Measurements from ENCODE around the gene RABL2A. TPM values are rescaled to one million over a fixed set of nuclear protein-coding genes. Genes with fewer than 3 reads are reported as not detected.
"Not testable (repeated sequence)": the region's sequence is repeated elsewhere in the genome, so short reads cannot be mapped to it uniquely, and the experiment has no call there.

The RABL2A gene
- total RNA-seq: 28.4 TPM
- 12.8 TPM for polyA plus RNA-seq (ENCODE audit: insufficient read depth, low read depth, low replicate concordance)
- long read RNA-seq, donor 1, partial matches to known transcripts: 0 of 5 reads
- long read RNA-seq, donor 1, other reads (novel, unspliced or antisense): 0 of 5 reads
- long read RNA-seq, donor 2, partial matches to known transcripts: 0 of 3 reads
- long read RNA-seq, donor 2, other reads (novel, unspliced or antisense): 0 of 3 reads
- long read RNA-seq, donor 3, partial matches to known transcripts: 5 of 9 reads
- long read RNA-seq, donor 3, other reads (novel, unspliced or antisense): 0 of 9 reads
- long read RNA-seq, donor 4, partial matches to known transcripts: 0 of 2 reads
- long read RNA-seq, donor 4, other reads (novel, unspliced or antisense): 0 of 2 reads
- long read RNA-seq, donor 5, partial matches to known transcripts: 0 of 2 reads
- long read RNA-seq, donor 5, other reads (novel, unspliced or antisense): 0 of 2 reads
- long read RNA-seq, donor 6, partial matches to known transcripts: 0 of 1 reads
- long read RNA-seq, donor 6, other reads (novel, unspliced or antisense): 0 of 1 reads
- long read RNA-seq, donor 7, partial matches to known transcripts: 3 of 16 reads
- long read RNA-seq, donor 7, other reads (novel, unspliced or antisense): 13 of 16 reads
- long read RNA-seq, donor 8, partial matches to known transcripts: 0 of 2 reads
- long read RNA-seq, donor 8, other reads (novel, unspliced or antisense): 0 of 2 reads
- long read RNA-seq, donor 9: 0 reads
- long read RNA-seq, donor 10, partial matches to known transcripts: 0 of 5 reads
- long read RNA-seq, donor 10, other reads (novel, unspliced or antisense): 0 of 5 reads

DNA sequence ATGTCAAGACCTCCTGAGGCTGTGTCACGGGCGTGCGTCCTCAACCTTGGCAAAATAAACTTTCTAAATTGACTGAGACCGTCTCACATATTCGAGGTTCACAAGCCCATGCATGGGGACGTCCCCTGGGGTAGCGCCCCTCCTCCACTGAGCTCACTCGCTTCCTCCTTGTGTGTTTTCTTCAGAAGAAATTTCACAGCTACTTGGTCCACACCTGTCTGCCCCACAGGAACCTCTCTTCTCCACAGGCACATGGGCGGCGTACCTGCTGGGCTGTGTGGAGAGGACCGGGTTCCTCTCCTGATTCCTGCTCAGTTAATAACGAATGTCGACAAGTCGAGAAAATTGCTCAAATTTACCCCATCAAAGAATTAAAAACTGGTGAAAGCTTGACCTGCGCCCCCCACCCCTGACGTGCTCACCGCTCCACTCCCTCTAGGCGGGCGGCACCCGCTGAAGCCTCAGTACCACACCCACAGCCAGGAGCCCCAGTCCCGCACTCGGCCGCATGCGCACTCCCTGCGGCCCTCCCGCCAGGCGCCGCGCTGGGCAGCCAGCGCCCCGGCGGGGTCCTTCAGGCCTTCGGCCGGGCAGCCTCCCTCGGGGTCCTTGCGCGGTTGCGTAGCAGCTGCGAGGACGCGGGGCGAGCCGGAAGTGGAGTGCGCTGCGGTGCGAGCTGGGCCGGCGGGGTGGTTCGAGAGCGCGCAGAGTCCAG lies at the start of gene RABL2A:
RABL2A (plus strand) TSS at position 651 of the 715 bp plus-strand sequence. CDS start 1,341 bp downstream, outside the sequence.
- peak; percentile 83 to 95 (median 87) for DNase-seq
- intact Hi-C loops (cut with DNase I): not testable (repeated sequence)

DNA sequence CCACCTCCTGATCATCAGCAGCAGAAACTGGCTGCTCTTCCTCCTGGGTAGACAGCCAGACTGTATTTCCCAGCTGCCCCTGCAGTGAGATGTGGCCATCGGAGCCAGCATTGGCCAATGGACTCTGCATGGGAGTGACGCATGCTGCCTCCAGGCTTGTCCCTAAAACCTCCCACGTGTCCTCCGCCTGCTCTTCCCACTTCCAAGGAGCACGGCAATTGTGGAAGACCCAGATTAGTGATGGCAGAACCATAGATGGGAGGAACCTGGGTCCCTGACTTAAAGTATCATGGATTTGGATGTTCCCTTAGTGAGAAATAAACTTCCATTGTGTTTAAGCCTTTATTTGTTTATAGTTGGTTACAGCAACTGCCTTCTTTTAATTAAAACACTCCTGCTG lies 48.6 kb upstream of the RABL2A start:
- H3K27ac ChIP-seq (ENCODE audit: low read depth in 2 of 2, low read length in 2 of 2); H3K4me1 ChIP-seq (ENCODE audit: control insufficient read depth in 2 of 3, insufficient read depth in 2 of 3, low read depth in 1 of 3, low read length in 3 of 3); H3K27me3 ChIP-seq (ENCODE audit: control insufficient read depth, insufficient read depth, low read length); H3K4me3 ChIP-seq (ENCODE audit: low read length in 3 of 3); FAIRE-seq; intact Hi-C loops (cut with DNase I); H3K9me3 ChIP-seq (ENCODE audit: control insufficient read depth in 2 of 3, insufficient read depth in 1 of 3, low read length in 3 of 3); H3K36me3 ChIP-seq (ENCODE audit: control insufficient read depth in 2 of 3, insufficient read depth in 3 of 3, low read length in 3 of 3); H3K9ac ChIP-seq (ENCODE audit: low read length in 3 of 3): not testable (repeated sequence)
- peak in 1 of 5 donors; percentile 79 for DNase-seq

More for the DNA sequence above, at the start of gene RABL2A:
- not testable (repeated sequence) for H3K4me1 ChIP-seq (ENCODE audit: control insufficient read depth in 2 of 3, insufficient read depth in 2 of 3, low read depth in 1 of 3, low read length in 3 of 3); H3K9me3 ChIP-seq (ENCODE audit: control insufficient read depth in 2 of 3, insufficient read depth in 1 of 3, low read length in 3 of 3); H3K36me3 ChIP-seq (ENCODE audit: control insufficient read depth in 2 of 3, insufficient read depth in 3 of 3, low read length in 3 of 3); H3K27ac ChIP-seq (ENCODE audit: low read depth in 2 of 2, low read length in 2 of 2); FAIRE-seq; H3K27me3 ChIP-seq (ENCODE audit: control insufficient read depth, insufficient read depth, low read length)
- Histone ChIP-seq H3K4me3 (ENCODE audit: low read length in 3 of 3) (peak within 1 kb of the TSS; percentile 61), H3K9ac (ENCODE audit: low read length in 3 of 3) (peak within 1 kb of the TSS in 2 of 3 donors; percentile 30 to 46)
- TF ChIP-seq, protein P1, sequence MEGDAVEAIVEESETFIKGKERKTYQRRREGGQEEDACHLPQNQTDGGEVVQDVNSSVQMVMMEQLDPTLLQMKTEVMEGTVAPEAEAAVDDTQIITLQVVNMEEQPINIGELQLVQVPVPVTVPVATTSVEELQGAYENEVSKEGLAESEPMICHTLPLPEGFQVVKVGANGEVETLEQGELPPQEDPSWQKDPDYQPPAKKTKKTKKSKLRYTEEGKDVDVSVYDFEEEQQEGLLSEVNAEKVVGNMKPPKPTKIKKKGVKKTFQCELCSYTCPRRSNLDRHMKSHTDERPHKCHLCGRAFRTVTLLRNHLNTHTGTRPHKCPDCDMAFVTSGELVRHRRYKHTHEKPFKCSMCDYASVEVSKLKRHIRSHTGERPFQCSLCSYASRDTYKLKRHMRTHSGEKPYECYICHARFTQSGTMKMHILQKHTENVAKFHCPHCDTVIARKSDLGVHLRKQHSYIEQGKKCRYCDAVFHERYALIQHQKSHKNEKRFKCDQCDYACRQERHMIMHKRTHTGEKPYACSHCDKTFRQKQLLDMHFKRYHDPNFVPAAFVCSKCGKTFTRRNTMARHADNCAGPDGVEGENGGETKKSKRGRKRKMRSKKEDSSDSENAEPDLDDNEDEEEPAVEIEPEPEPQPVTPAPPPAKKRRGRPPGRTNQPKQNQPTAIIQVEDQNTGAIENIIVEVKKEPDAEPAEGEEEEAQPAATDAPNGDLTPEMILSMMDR (IDR thresholded peaks at IDR 0.05; ENCODE audit: borderline replicate concordance, extremely low read depth, insufficient read depth): peak; percentile 10

DNA sequence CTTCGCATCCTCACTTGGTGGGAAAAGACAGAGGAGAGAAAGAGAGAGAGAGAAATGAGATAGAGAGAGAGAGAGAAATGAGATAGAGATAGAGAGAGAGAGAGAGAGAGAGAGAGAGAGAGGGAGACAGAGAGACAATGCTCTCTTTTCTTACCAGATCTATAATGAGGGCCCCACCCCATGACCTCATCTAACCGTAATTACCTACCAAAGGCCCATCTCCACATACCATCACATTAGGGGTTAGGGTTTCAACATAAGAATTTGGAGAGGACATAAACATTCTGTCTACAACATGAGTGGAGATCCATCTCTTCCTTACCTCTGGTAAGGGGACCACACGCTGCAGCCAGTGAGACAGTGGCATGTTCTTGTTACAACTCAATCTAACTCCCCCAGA lies 44.6 kb upstream of the RABL2A start:
- H3K4me1 ChIP-seq (ENCODE audit: control insufficient read depth in 2 of 3, insufficient read depth in 2 of 3, low read depth in 1 of 3, low read length in 3 of 3); intact Hi-C loops (cut with DNase I); H3K27ac ChIP-seq (ENCODE audit: low read depth in 2 of 2, low read length in 2 of 2); H3K9ac ChIP-seq (ENCODE audit: low read length in 3 of 3); FAIRE-seq; H3K9me3 ChIP-seq (ENCODE audit: control insufficient read depth in 2 of 3, insufficient read depth in 1 of 3, low read length in 3 of 3); H3K27me3 ChIP-seq (ENCODE audit: control insufficient read depth, insufficient read depth, low read length); H3K36me3 ChIP-seq (ENCODE audit: control insufficient read depth in 2 of 3, insufficient read depth in 3 of 3, low read length in 3 of 3): not testable (repeated sequence)
- H3K4me3 ChIP-seq (ENCODE audit: low read length in 3 of 3): peak overlapping the region in 1 of 3 donors; percentile 20
- peak in 1 of 5 donors; percentile 30 for DNase-seq

DNA sequence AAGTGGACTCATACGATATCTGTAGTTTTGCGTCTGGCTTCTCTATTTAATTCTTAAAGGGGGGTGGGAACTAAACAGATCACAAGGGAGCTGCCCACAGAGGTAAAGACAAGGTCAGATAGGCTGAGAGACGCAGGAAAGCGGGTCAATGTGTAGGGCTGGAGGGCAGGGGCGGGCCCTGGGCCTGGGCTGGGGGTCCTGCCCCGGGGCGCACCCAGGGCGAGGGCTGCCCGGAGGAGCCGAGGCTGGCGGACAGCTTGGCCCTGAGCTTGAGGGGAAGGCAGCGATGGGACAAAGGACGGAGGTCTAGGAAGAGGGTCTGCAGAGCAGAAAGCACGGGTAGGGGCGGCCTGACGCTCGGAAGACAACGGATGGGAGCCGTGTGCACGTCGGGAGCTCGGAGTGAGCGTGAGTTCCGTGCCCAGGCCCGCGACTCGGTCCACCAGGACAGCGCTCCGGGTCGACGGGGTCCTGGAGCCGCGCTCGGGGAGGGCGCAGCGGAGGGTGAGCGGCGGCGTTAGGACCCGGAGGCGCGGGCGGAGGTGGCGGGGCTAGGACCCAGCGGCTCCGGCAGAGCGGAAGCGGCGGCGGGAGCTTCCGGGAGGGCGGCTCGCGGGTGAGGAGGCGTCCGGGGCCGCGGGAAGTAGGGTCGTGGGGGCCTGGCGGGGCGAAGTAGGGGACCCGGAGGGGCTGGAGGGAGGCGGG lies 43.4 kb upstream of the RABL2A start:
- intact Hi-C loops (cut with DNase I); H3K36me3 ChIP-seq (ENCODE audit: control insufficient read depth in 2 of 3, insufficient read depth in 3 of 3, low read length in 3 of 3); H3K4me1 ChIP-seq (ENCODE audit: control insufficient read depth in 2 of 3, insufficient read depth in 2 of 3, low read depth in 1 of 3, low read length in 3 of 3); H3K27me3 ChIP-seq (ENCODE audit: control insufficient read depth, insufficient read depth, low read length); FAIRE-seq; H3K9me3 ChIP-seq (ENCODE audit: control insufficient read depth in 2 of 3, insufficient read depth in 1 of 3, low read length in 3 of 3): not testable (repeated sequence)
- Histone ChIP-seq H3K4me3 (ENCODE audit: low read length in 3 of 3) (peak overlapping the region; percentile 58 to 71 (median 62)), H3K9ac (ENCODE audit: low read length in 3 of 3) (peak overlapping the region; percentile 48 to 61 (median 57)), H3K27ac (ENCODE audit: low read depth in 2 of 2, low read length in 2 of 2) (peak overlapping the region; percentile 57 to 60)
- peak; percentile 85 to 95 (median 93) for DNase-seq

DNA sequence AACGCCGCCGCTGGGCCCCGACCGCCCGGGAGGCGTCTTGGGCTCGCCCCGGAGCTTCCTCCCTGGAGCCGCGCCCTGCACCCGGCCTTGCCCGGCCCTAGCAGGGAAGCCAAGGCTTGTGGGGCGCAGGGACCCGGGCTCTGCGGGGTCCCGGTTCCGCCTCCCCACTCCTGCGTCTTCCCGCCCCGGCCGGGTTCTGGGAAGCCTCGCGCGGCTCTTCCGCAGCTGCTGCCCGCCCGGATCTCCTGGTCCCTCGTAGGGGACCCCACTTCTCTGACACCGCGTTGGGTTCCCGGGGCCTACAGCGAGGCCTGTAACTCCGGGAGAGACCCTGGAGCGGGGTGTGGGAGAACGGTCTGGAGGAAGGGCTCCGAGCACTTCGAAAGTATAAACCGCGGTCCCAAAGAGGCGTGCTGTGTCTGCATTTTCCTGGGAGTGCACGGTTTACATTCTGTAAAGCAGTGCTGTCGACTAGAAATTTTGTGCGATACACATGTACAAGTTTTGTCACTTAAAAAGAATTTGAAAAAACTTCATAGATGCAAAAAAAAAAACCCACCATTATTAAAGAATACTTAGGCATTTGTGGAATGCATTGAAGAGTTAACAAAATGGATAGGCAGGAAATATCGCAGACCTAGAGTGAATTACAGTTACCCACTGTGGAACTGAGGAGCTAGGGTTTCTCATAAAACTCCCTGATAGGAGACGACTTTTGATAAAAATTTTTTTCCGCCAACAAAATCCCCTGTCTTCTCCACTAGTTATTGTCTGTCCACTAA lies 42.6 kb upstream of the RABL2A start:
- H3K36me3 ChIP-seq (ENCODE audit: control insufficient read depth in 2 of 3, insufficient read depth in 3 of 3, low read length in 3 of 3); H3K9me3 ChIP-seq (ENCODE audit: control insufficient read depth in 2 of 3, insufficient read depth in 1 of 3, low read length in 3 of 3); intact Hi-C loops (cut with DNase I); H3K27ac ChIP-seq (ENCODE audit: low read depth in 2 of 2, low read length in 2 of 2); FAIRE-seq; H3K27me3 ChIP-seq (ENCODE audit: control insufficient read depth, insufficient read depth, low read length); H3K4me1 ChIP-seq (ENCODE audit: control insufficient read depth in 2 of 3, insufficient read depth in 2 of 3, low read depth in 1 of 3, low read length in 3 of 3): not testable (repeated sequence)
- Histone ChIP-seq H3K9ac (ENCODE audit: low read length in 3 of 3) (peak overlapping the region in 2 of 3 donors; percentile 64 to 71), H3K4me3 (ENCODE audit: low read length in 3 of 3) (peak overlapping the region; percentile 58 to 74 (median 66))
- DNase-seq: peak in 1 of 5 donors; percentile 69
